ENCODE results near the gene PCK1. TPM values are rescaled to one million over a fixed set of nuclear protein-coding genes. Genes with fewer than 3 reads are reported as not detected.
A peak's percentile ranks its signal among the peaks of the same experiment; 100 is the strongest.

The PCK1 gene
- total and polyA plus RNA-seq, 2 of the 8 experiments (the other 6 are each of a cell fraction or from before 2014, with no cell fraction given) = not detected

DNA sequence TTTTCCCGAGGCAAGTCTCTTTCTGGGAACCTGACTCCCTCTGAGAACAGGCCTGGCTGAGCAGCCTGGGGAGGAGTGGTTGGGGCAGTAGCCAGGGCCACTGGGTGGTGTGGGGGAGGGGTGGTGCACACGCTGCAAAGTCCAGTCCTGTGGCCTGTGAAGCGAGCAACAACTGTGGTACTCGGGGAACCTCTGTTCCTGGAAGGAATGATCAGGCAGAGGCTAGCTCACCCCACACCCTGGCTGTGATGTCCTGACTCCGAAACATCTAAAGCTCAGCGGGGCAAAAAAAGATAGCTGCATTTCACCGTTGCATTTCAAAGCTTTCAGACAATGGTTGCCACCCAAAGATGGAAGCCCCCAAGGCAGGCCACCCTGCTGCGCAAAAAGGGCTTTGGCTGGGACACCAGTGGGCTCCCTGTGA, 25.5 kb downstream of the PCK1 start:
- peak overlapping the region; percentile 79; the same call in 1 of the 2 replicates for H4K8ac ChIP-seq (ENCODE audit: extremely low read depth, insufficient read depth, low read length)
- FAIRE-seq = no peak
- H2BK120ac ChIP-seq (replicated peaks; ENCODE audit: low read depth, low read length) = no peak overlapping the region
- TF ChIP-seq TEAD4 (IDR thresholded peaks at IDR 0.05; ENCODE audit: low read depth, low read length) (no peak), NRF1 (IDR thresholded peaks at IDR 0.05; ENCODE audit: low read depth, low read length) (no peak)
- no peak overlapping the region for H2AK5ac ChIP-seq (ENCODE audit: low read depth, low read length)
- H4K20me1 ChIP-seq (replicated peaks in 1 of 2; ENCODE audit: control insufficient read depth in 1 of 2, insufficient read depth in 2 of 2, low read length in 2 of 2) = no peaks in the 10 kb centered on the region
- no peak overlapping the region for H3K23ac ChIP-seq (ENCODE audit: insufficient read length)
- H3K4me2 ChIP-seq (ENCODE audit: insufficient read depth in 1 of 2, low read depth in 2 of 2, low read length in 2 of 2) = no peak overlapping the region
- H3K4ac ChIP-seq (replicated peaks; ENCODE audit: insufficient read length, low read depth, low read length) = no peak overlapping the region
- H3K79me1 ChIP-seq (ENCODE audit: low read depth, low read length) = no peaks in the 10 kb centered on the region
- H3K79me2 ChIP-seq (ENCODE audit: control insufficient read depth in 1 of 2, insufficient read depth in 2 of 2, low read length in 2 of 2) = no peaks in the 10 kb centered on the region
- no peak overlapping the region for H4K5ac ChIP-seq (ENCODE audit: insufficient read length, low read depth, low read length)
- peaks cover 0 to 2% (median 0%) of the 10 kb centered on the region in 4 experiments; a peak in 1 of 7 replicates for H3K4me1 ChIP-seq (replicated peaks in 1 of 4; ENCODE audit: control insufficient read depth in 3 of 4, insufficient read depth in 4 of 4, low read length in 3 of 4)
- H2AFZ ChIP-seq (ENCODE audit: low read length) = no peak overlapping the region
- H2BK15ac ChIP-seq (ENCODE audit: low read length) = no peak overlapping the region
- H3K23me2 ChIP-seq (ENCODE audit: low read depth, low read length) = no peaks in the 10 kb centered on the region; the same call in 1 of the 2 replicates
- no peak overlapping the region for H4K91ac ChIP-seq (replicated peaks; ENCODE audit: insufficient read length, low read length)
- H3K18ac ChIP-seq (ENCODE audit: extremely low read depth, low read length) = no peak overlapping the region
- no peak overlapping the region for H2BK20ac ChIP-seq (ENCODE audit: low read length)
- peaks cover 0 to 2% (median 0%) of the 10 kb centered on the region in 4 experiments; a peak in 2 of 7 replicates for H3K27me3 ChIP-seq (replicated peaks in 1 of 4; ENCODE audit: control insufficient read depth in 3 of 4, extremely low read depth in 1 of 4, insufficient read depth in 3 of 4, low read length in 3 of 4)
- no peak overlapping the region for H2BK12ac ChIP-seq (ENCODE audit: low read depth, low read length)
- 93% methylated on average over 7 of the region's 8 CpGs; no CpG with 5 or more reads in 1 of the 2 experiments for WGBS, 2 experiments (ENCODE audit: extremely low coverage in 1 of 2, insufficient coverage in 1 of 2, insufficient read length in 1 of 2, insufficient replicate concordance in 2 of 2, low coverage in 1 of 2, low lambda C conversion rate in 2 of 2, missing lambda C conversion rate in 1 of 2)
- no peaks in the 10 kb centered on the region for H3K36me3 ChIP-seq (ENCODE audit: control insufficient read depth in 2 of 4, insufficient read depth in 4 of 4, low read length in 3 of 4)
- ChIA-PET CTCF (ENCODE audit: partially characterized antibody) (interaction anchor here (0.7 to 5.5 kb wide), 7 partner anchors 10 to 500 kb away, joined by 3 to 67 read pairs (median 5); no protein-coding TSS in a partner anchor), POLR2A (ENCODE audit: partially characterized antibody) (no interaction called here)
- H3K9me3 ChIP-seq (ENCODE audit: insufficient read depth in 2 of 2, low read depth in 1 of 2, low read length in 1 of 2) = no peaks in the 10 kb centered on the region
- no peak overlapping the region for H3K27ac ChIP-seq (ENCODE audit: low read depth, low read length)
- no peak overlapping the region for H3K14ac ChIP-seq (ENCODE audit: insufficient read length)
- H3K4me3 ChIP-seq (ENCODE audit: extremely low read depth in 1 of 4, insufficient read depth in 2 of 4, low read depth in 3 of 4, low read length in 4 of 4) = no peak overlapping the region
- DNase-seq (ENCODE audit: low read depth in 1 of 2, low spot score in 2 of 2) = no peak
- no peak overlapping the region for H3K56ac ChIP-seq (replicated peaks; ENCODE audit: insufficient read length, low read depth, low read length)
- no peak overlapping the region for H2BK5ac ChIP-seq (ENCODE audit: low read depth, low read length)
- no peak overlapping the region for H3K9ac ChIP-seq (replicated peaks in 1 of 4; ENCODE audit: extremely low read depth in 1 of 4, low read depth in 3 of 4, low read length in 3 of 4)

All from H1 (cell line).